H1 (cell line): ENCODE results near the gene FXR1. TPM values are rescaled to one million over a fixed set of nuclear protein-coding genes. Genes with fewer than 3 reads are reported as not detected.

ENCODE experiments used
- CTBP2 ChIP-seq: IDR thresholded peaks from 2 replicates; pipeline ENCODE4 v1.7.0; 2011; ENCODE audit warnings: borderline replicate concordance, mild to moderate bottlenecking, moderate library complexity, mixed read lengths, low read length; ENCODE audit not compliant: insufficient read depth, insufficient read length
- E2F6 ChIP-seq: IDR thresholded peaks from 2 replicates; pipeline ENCODE4 v1.6.1; 2012; ENCODE audit warnings: inconsistent platforms
- EP300 ChIP-seq, 2 experiments: IDR thresholded peaks; 1 replicate in 1 of 2; 2 replicates in 1 of 2; pipeline ENCODE4 v1.6.1; 2011 to 2012; ENCODE audit warnings: low read depth in 2 of 2, low read length in 2 of 2, mild to moderate bottlenecking in 2 of 2, borderline replicate concordance in 1 of 2, inconsistent platforms in 1 of 2, moderate library complexity in 1 of 2
- polyA plus RNA-seq, 7 experiments: library from polyadenylated mRNA; depleted of rRNA in 3 of 7; stranded (reverse) in 5 of 7; unstranded in 2 of 7; fragments of >200 nt in 5 of 7; fragments of 200-250 nt in 2 of 7; gene quantifications; 1 replicate in 5 of 7; 2 replicates in 1 of 7; 4 replicates in 1 of 7; pipeline versions ENCODE4 v1.2.1 to v1.2.3, GENCODE V29; 2011 to 2013; ENCODE audit warnings: missing spikeins in 2 of 7, mixed read lengths in 2 of 7
- total RNA-seq: library from RNA; stranded (reverse); fragmentation: NEBNext Ultra II Directional; extraction: Animal tissue kit (Norgen Biotek cat#: 25700); gene quantifications from 2 replicates; pipeline ENCODE4 v1.2.1, GENCODE V29; 2021

The FXR1 gene
- total and polyA plus RNA-seq, 2 of the 8 experiments (the other 6 are each of a cell fraction or from before 2014, with no cell fraction given) = 108 to 283 TPM

GRCh38 chr3:181025204-181025603 is 112.7 kb downstream of the FXR1 start (continued):
- TF ChIP-seq E2F6 (no peak), CTBP2 (no peak), EP300 (IDR thresholded peaks at IDR 0.05; ENCODE audit: borderline replicate concordance in 1 of 2, low read depth in 2 of 2, low read length in 2 of 2) (no peak)
- TF ChIP-seq, all 59 proteins: peak for 0
